Stomach (tissue), 9 donors: Measurements from ENCODE around the gene RAB6B. TPM values are rescaled to one million over a fixed set of nuclear protein-coding genes. Genes with fewer than 3 reads are reported as not detected.

Experiments
- DNase-seq, 2 donors: peaks; one replicate each; pipeline versions ENCODE4 v3.0.0 to v3.0.0-alpha.2; 2013 to 2019
- H3K27ac ChIP-seq, 5 donors: fragments of 200-600 bp in 4 of 5; sonication (generic) in 4 of 5; one replicate each; pipeline ENCODE4 v1.5.1; 2013 to 2019; ENCODE audit warnings: mild to moderate bottlenecking in 1 of 5, moderate library complexity in 1 of 5
- H3K27me3 ChIP-seq, 3 donors: fragments of 200-600 bp; sonication (generic); one replicate each; pipeline ENCODE4 v1.5.1; 2017 to 2019; ENCODE audit warnings: mixed run types in 1 of 3
- H3K36me3 ChIP-seq, 4 donors: fragments of 200-600 bp; sonication (generic); 1 replicate in 3 of 4; 2 replicates in 1 of 4; pipeline ENCODE4 v1.5.1; 2016 to 2019
- H3K4me1 ChIP-seq, 4 donors: fragments of 200-600 bp; sonication (generic); one replicate each; pipeline ENCODE4 v1.5.1; 2016 to 2019
- H3K4me3 ChIP-seq, 4 donors: fragments of 200-600 bp; sonication (generic) in 3 of 4; one replicate each; pipeline ENCODE4 v1.5.1; 2016 to 2019; ENCODE audit warnings: mild to moderate bottlenecking in 1 of 4
- H3K9me3 ChIP-seq, 4 donors: fragments of 200-600 bp; sonication (generic); one replicate each; pipeline ENCODE4 v1.5.1; 2016 to 2019
- CTCF ChIP-seq, 7 experiments: fragments of 450-650 bp in 4 of 7; fragments of 200-600 bp in 3 of 7; sonication (generic) in 3 of 7; IDR thresholded peaks; one replicate each; pipeline ENCODE4 v1.5.1; 2016 to 2019; ENCODE audit warnings: antibody characterized with exemption in 7 of 7, control low read depth in 2 of 7, mild to moderate bottlenecking in 1 of 7
- EP300 ChIP-seq: sonication (generic); formaldehyde crosslinking; IDR thresholded peaks from one replicate; pipeline ENCODE4 v1.6.1; 2017; ENCODE audit warnings: antibody characterized with exemption
- POLR2A ChIP-seq, 4 donors: fragments of 450-650 bp; IDR thresholded peaks; one replicate each; pipeline ENCODE4 v1.6.1; 2016; ENCODE audit warnings: antibody characterized with exemption in 4 of 4, control low read depth in 2 of 4, mild to moderate bottlenecking in 1 of 4, moderate library complexity in 1 of 4
- POLR2AphosphoS5 ChIP-seq, 3 donors: sonication (generic); formaldehyde crosslinking; IDR thresholded peaks; one replicate each; pipeline ENCODE4 v1.6.1; 2016; ENCODE audit warnings: antibody characterized with exemption in 3 of 3
- WGBS, 5 donors: extraction: QIAGEN DNeasy Blood & Tissue Kit in 3 of 5; methylation state at CpG; one replicate each; pipeline versions ENCODE4 v1.1.5 to v1.1.7; 2013 to 2018; 5-methylcytosine and 5-hydroxymethylcytosine counted together
- intact Hi-C: fragments of 100-400 bp; cut with DNase I; formaldehyde crosslinking; loops from one replicate; pipeline ENCODE4 v1.15.1; 2023; ENCODE audit warnings: low total_unique reads
- polyA plus RNA-seq, 3 donors: library from polyadenylated mRNA; stranded (reverse); fragments of 200-250 nt; gene quantifications; one replicate each; pipeline ENCODE4 v1.2.3, GENCODE V29; 2013
- total RNA-seq, 5 donors: library from RNA; depleted of rRNA; stranded (reverse); fragments of >200 nt; gene quantifications; one replicate each; pipeline versions ENCODE4 v1.1.0 to v1.2.3, GENCODE V29; 2014 to 2016
- donor health status: healthy with polysubstance abuse.
- donor health status: Bipolar disorder and iron deficiency.
- donor health status: healthy.

RAB6B gene
- total and polyA plus RNA-seq, 8 donors: 0.58 to 7.5 (median 1.9) TPM

DNA sequence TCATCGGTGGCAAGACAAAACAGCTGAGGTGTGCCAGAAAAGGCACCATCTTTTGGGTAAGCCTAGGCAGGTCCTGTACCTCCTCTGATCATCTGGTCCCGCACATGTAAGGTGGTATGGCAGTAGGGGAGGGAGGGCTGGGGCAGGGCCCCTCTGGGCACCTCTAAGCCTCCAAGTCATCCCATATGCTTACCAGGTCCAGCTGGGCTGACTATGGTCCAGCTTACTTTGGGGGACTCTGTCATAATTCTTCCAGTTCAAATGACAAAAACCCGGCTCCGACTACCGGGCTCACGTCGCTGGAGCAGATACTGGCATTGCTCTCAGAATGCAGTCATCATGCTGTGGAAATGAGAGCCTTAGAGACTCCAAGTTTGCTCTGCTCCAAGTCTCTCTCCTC, 1.9 kb upstream of the RAB6B start:
- no peak overlapping the region for H3K27ac ChIP-seq
- no peak overlapping the region for H3K4me3 ChIP-seq
- H3K9me3 ChIP-seq: no peaks in the 10 kb centered on the region
- TF ChIP-seq POLR2AphosphoS5 (IDR thresholded peaks at IDR 0.05) (no peak), CTCF (IDR thresholded peaks at IDR 0.05) (no peak), EP300 (no peak), POLR2A (IDR thresholded peaks at IDR 0.05) (no peak)
- peaks cover 19 to 25% (median 24%) of the 10 kb centered on the region in 4 donors for H3K4me1 ChIP-seq
- WGBS, 5 donors: 72 to 89% (median 74%) methylated on average over 7 of the region's 7 CpGs
- no peaks in the 10 kb centered on the region for H3K36me3 ChIP-seq
- H3K27me3 ChIP-seq: peaks cover 0 to 35% (median 18%) of the 10 kb centered on the region in 3 donors
- no peak for DNase-seq
- intact Hi-C loops: no loop called here

- Histone ChIP-seq H3K4me3 (peak overlapping the region; percentile 65 to 83 (median 75)), H3K27ac (peak overlapping the region in 2 of 5 donors; percentile 45 to 61), H3K4me1 (peaks cover 19 to 25% (median 24%) of the 10 kb centered on the region in 4 donors), H3K36me3 (no peaks in the 10 kb centered on the region), H3K9me3 (no peaks in the 10 kb centered on the region), H3K27me3 (peaks cover 0 to 35% (median 18%) of the 10 kb centered on the region in 3 donors)
- peak in 1 of 2 donors; percentile 72 for DNase-seq
- WGBS, 5 donors: 12 to 18% (median 14%) methylated on average over 24 to 37 of the region's 37 CpGs
- TF ChIP-seq POLR2A (IDR thresholded peaks at IDR 0.05): no peak
- TF ChIP-seq CTCF (IDR thresholded peaks at IDR 0.05): no peak
- TF ChIP-seq POLR2AphosphoS5 (IDR thresholded peaks at IDR 0.05): no peak
- TF ChIP-seq EP300: no peak
- intact Hi-C loops: no loop called here
Measured at GRCh38 chr3:133896002-133896761, 500 bp upstream of the RAB6B start.

- TF ChIP-seq CTCF (IDR thresholded peaks at IDR 0.05) (no peak), EP300 (no peak)
- H3K9me3 ChIP-seq: no peaks in the 10 kb centered on the region
- peak overlapping the region in 1 of 5 donors; percentile 61 for H3K27ac ChIP-seq
- peaks cover 19 to 25% (median 24%) of the 10 kb centered on the region in 4 donors for H3K4me1 ChIP-seq
- WGBS, 5 donors: 9 to 18% (median 14%) methylated on average over 31 to 52 of the region's 52 CpGs
- peak in 1 of 2 donors; percentile 47 for DNase-seq
- no peaks in the 10 kb centered on the region for H3K36me3 ChIP-seq
- H3K27me3 ChIP-seq: peaks cover 0 to 35% (median 18%) of the 10 kb centered on the region in 3 donors
- peak overlapping the region; percentile 65 to 83 (median 75) for H3K4me3 ChIP-seq
- intact Hi-C loops: no loop called here
Measured at GRCh38 chr3:133894353-133895207, 1.1 kb downstream of the RAB6B start.

GRCh38 chr3:133893683-133894352, 1.9 kb downstream of the RAB6B start:
- Histone ChIP-seq H3K4me3 (peak overlapping the region in 1 of 4 donors; percentile 83), H3K36me3 (no peaks in the 10 kb centered on the region), H3K27me3 (peaks cover 0 to 35% (median 18%) of the 10 kb centered on the region in 3 donors), H3K4me1 (peaks cover 19 to 25% (median 24%) of the 10 kb centered on the region in 4 donors), H3K9me3 (no peaks in the 10 kb centered on the region), H3K27ac (no peak overlapping the region)
- intact Hi-C loops: no loop called here
- TF ChIP-seq EP300: no peak
- TF ChIP-seq POLR2AphosphoS5 (IDR thresholded peaks at IDR 0.05): no peak
- no peak for TF ChIP-seq CTCF (IDR thresholded peaks at IDR 0.05)
- no peak for TF ChIP-seq POLR2A (IDR thresholded peaks at IDR 0.05)
- no peak for DNase-seq
- WGBS, 5 donors: 79 to 85% (median 85%) methylated on average over 4 to 6 of the region's 6 CpGs
